ENCODE measurements around the gene TEX35.

DNA sequence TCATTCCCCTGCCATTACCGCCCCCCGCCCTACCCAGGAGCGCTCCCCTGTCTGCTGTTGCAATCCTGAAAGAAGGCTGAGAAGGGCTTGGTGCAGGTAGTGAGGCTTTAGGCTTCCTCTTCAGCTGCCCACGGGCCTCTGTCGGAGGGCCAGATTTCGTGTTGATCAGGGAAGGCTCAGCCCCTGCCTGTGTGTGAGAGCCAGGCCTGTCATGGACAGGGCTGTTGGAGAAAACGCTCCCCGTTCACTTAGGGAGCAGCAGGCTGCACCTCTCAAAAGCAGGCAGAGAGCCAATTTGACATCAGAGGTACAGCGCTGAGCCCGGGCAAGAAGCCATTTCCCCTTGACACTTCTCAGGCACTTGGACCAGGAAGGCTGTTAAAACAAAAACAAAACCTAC, 19.0 kb downstream of the TEX35 start:
- TF ChIP-seq POLR2AphosphoS5 (IDR thresholded peaks at IDR 0.05; ENCODE audit: borderline replicate concordance, low read depth, low read length) (no peak), EZH2 (IDR thresholded peaks at IDR 0.05) (no peak)
